Thymus (tissue), 11 donors: ENCODE measurements around the gene FAM3A. TPM values are rescaled to one million over a fixed set of nuclear protein-coding genes. Genes with fewer than 3 reads are reported as not detected.

Experiments
- DNase-seq, 9 donors: peaks; one replicate each; pipeline ENCODE4 v3.0.0-alpha.2; 2013; ENCODE audit warnings: low spot score in 9 of 9, low read depth in 6 of 9, missing footprints in 1 of 9
- H3K27ac ChIP-seq, 2 donors: one replicate each; pipeline ENCODE4 v1.5.1; 2013; ENCODE audit warnings: control low read depth in 1 of 2, low read depth in 1 of 2, low read length in 1 of 2, mild to moderate bottlenecking in 1 of 2, moderate library complexity in 1 of 2
- H3K27me3 ChIP-seq, 2 donors: one replicate each; pipeline ENCODE4 v1.5.1; 2013; ENCODE audit warnings: low read length in 1 of 2; ENCODE audit not compliant: control insufficient read depth in 2 of 2, insufficient read depth in 1 of 2
- H3K36me3 ChIP-seq, 2 donors: one replicate each; pipeline ENCODE4 v1.5.1; 2013; ENCODE audit warnings: low read length in 1 of 2, mild to moderate bottlenecking in 1 of 2, moderate library complexity in 1 of 2; ENCODE audit not compliant: control insufficient read depth in 2 of 2, insufficient read depth in 2 of 2
- H3K4me1 ChIP-seq, 2 donors: one replicate each; pipeline ENCODE4 v1.5.1; 2013; ENCODE audit warnings: low read length in 2 of 2; ENCODE audit not compliant: control insufficient read depth in 2 of 2, insufficient read depth in 2 of 2
- H3K4me3 ChIP-seq, 2 donors: one replicate each; pipeline ENCODE4 v1.5.1; 2013; ENCODE audit warnings: low read length in 2 of 2, control low read depth in 1 of 2, mild to moderate bottlenecking in 1 of 2
- H3K9me3 ChIP-seq, 2 donors: one replicate each; pipeline ENCODE4 v1.5.1; 2013; ENCODE audit warnings: low read length in 1 of 2, mild to moderate bottlenecking in 1 of 2; ENCODE audit not compliant: control insufficient read depth in 2 of 2, insufficient read depth in 1 of 2
- WGBS: extraction: QIAGEN DNeasy Blood & Tissue Kit; methylation state at CpG from one replicate; pipeline ENCODE4 v1.1.7; 2013; 5-methylcytosine and 5-hydroxymethylcytosine counted together
- polyA plus RNA-seq: library from polyadenylated mRNA; stranded (reverse); fragments of 200-250 nt; gene quantifications from one replicate; pipeline ENCODE4 v1.2.3, GENCODE V29; 2013
- total RNA-seq: library from RNA; stranded (reverse); fragments of 120-200 nt; gene quantifications from one replicate; pipeline ENCODE4 v1.2.4, GENCODE V29; 2013
- donor health status: healthy.

Gene FAM3A
- total and polyA plus RNA-seq, 2 donors = 18.4 to 73.4 TPM

GRCh38 chrX:154525606-154526490 is 9.8 kb upstream of the FAM3A start:
- Histone ChIP-seq H3K4me1 (peaks cover 4 to 22% of the 10 kb centered on the region in 2 donors), H3K4me3 (no peak overlapping the region), H3K27me3 (no peaks in the 10 kb centered on the region), H3K27ac (no peak overlapping the region), H3K9me3 (no peaks in the 10 kb centered on the region), H3K36me3 (peaks cover 0 to 5% of the 10 kb centered on the region in 2 donors)
- DNase-seq = no peak
- WGBS = 77% methylated on average over 14 of the region's 14 CpGs

- H3K9me3 ChIP-seq = peaks cover 0 to 11% of the 10 kb centered on the region in 2 donors
- H3K27ac ChIP-seq = no peak overlapping the region
- H3K36me3 ChIP-seq = no peaks in the 10 kb centered on the region
- 97% methylated on average over 8 of the region's 8 CpGs for WGBS
- H3K27me3 ChIP-seq = no peaks in the 10 kb centered on the region
- DNase-seq = no peak
- peaks cover 5 to 15% of the 10 kb centered on the region in 2 donors for H3K4me1 ChIP-seq
- no peak overlapping the region for H3K4me3 ChIP-seq
These were observed 3.4 kb upstream of the FAM3A start for GRCh38 chrX:154519389-154519788.

- DNase-seq = no peak
- H3K27ac ChIP-seq = peak overlapping the region; percentile 52 to 87
- peaks cover 5 to 20% of the 10 kb centered on the region in 2 donors for H3K4me1 ChIP-seq
- 88% methylated on average over 25 of the region's 25 CpGs for WGBS
- H3K36me3 ChIP-seq = peaks cover 0 to 3% of the 10 kb centered on the region in 2 donors
- no peak overlapping the region for H3K4me3 ChIP-seq
- H3K27me3 ChIP-seq = no peaks in the 10 kb centered on the region
- peaks cover 0 to 11% of the 10 kb centered on the region in 2 donors for H3K9me3 ChIP-seq
These were observed 1.2 kb upstream of the FAM3A start for GRCh38 chrX:154517101-154517781.

- DNase-seq = peak in 1 of 9 donors; percentile 59
- H3K27me3 ChIP-seq = no peaks in the 10 kb centered on the region
- peak overlapping the region; percentile 52 to 87 for H3K27ac ChIP-seq
- H3K36me3 ChIP-seq = peaks cover 0 to 3% of the 10 kb centered on the region in 2 donors
- peak overlapping the region; percentile 35 to 55 for H3K4me3 ChIP-seq
- peaks cover 0 to 11% of the 10 kb centered on the region in 2 donors for H3K9me3 ChIP-seq
- 20% methylated on average over 19 of the region's 19 CpGs for WGBS
- H3K4me1 ChIP-seq = peaks cover 7 to 23% of the 10 kb centered on the region in 2 donors
These were observed 646 bp upstream of the FAM3A start for GRCh38 chrX:154516656-154517100.

GRCh38 chrX:154515090-154515965 is 704 bp downstream of the FAM3A start:
- WGBS = 17% methylated on average over 34 of the region's 34 CpGs
- peaks cover 0 to 11% of the 10 kb centered on the region in 2 donors for H3K9me3 ChIP-seq
- H3K4me3 ChIP-seq = peak overlapping the region; percentile 71 to 80

GRCh38 chrX:154513716-154514115 is 2.3 kb downstream of the FAM3A start:
- Histone ChIP-seq H3K4me3 (no peak overlapping the region), H3K27me3 (no peaks in the 10 kb centered on the region), H3K36me3 (peaks cover 7 to 11% of the 10 kb centered on the region in 2 donors), H3K4me1 (peaks cover 10 to 30% of the 10 kb centered on the region in 2 donors), H3K9me3 (peaks cover 0 to 17% of the 10 kb centered on the region in 2 donors), H3K27ac (no peak overlapping the region)
- no peak for DNase-seq
- WGBS = 98% methylated on average over 2 of the region's 2 CpGs

More at GRCh38 chrX:154515090-154515965, 704 bp downstream of the FAM3A start:
- peak in 1 of 9 donors; percentile 37 for DNase-seq
- Histone ChIP-seq H3K27me3 (no peaks in the 10 kb centered on the region), H3K27ac (peak overlapping the region; percentile 70 to 79), H3K36me3 (peaks cover 0 to 3% of the 10 kb centered on the region in 2 donors), H3K4me1 (peaks cover 10 to 30% of the 10 kb centered on the region in 2 donors)

- no peak for DNase-seq
- Histone ChIP-seq H3K27ac (no peak overlapping the region), H3K4me1 (peaks cover 10 to 30% of the 10 kb centered on the region in 2 donors), H3K4me3 (no peak overlapping the region), H3K9me3 (peaks cover 0 to 17% of the 10 kb centered on the region in 2 donors), H3K27me3 (no peaks in the 10 kb centered on the region), H3K36me3 (peaks cover 7 to 15% of the 10 kb centered on the region in 2 donors)
- 93% methylated on average over 16 of the region's 16 CpGs for WGBS
These were observed 3.0 kb downstream of the FAM3A start for GRCh38 chrX:154512879-154513553.

GRCh38 chrX:154511761-154512160 is 4.3 kb downstream of the FAM3A start:
- WGBS = 67% methylated on average over 12 of the region's 12 CpGs
- peaks cover 0 to 17% of the 10 kb centered on the region in 2 donors for H3K9me3 ChIP-seq

More at GRCh38 chrX:154511761-154512160, 4.3 kb downstream of the FAM3A start:
- Histone ChIP-seq H3K4me1 (peaks cover 8 to 24% of the 10 kb centered on the region in 2 donors), H3K27ac (peak overlapping the region; percentile 79 to 84), H3K27me3 (no peaks in the 10 kb centered on the region), H3K36me3 (peaks cover 14 to 22% of the 10 kb centered on the region in 2 donors), H3K4me3 (no peak overlapping the region)
- no peak for DNase-seq
